Measurements from ENCODE around the gene COL4A5. TPM values are rescaled to one million over a fixed set of nuclear protein-coding genes. Genes with fewer than 3 reads are reported as not detected.

Gene COL4A5
- total and polyA plus RNA-seq, 2 of the 13 experiments (the other 11 are each of a cell fraction or from before 2014, with no cell fraction given), result 39.5 to 45.5 TPM

- TF ChIP-seq ZBTB4 (CRISPR knock-in tag; IDR thresholded peaks at IDR 0.05; ENCODE audit: borderline replicate concordance), result no peak
- peak; percentile 67 for TF ChIP-seq ZNF263 (CRISPR knock-in tag; IDR thresholded peaks at IDR 0.05)
- TF ChIP-seq ZC3H4 (CRISPR knock-in tag; IDR thresholded peaks at IDR 0.05; ENCODE audit: borderline replicate concordance), result no peak
- TF ChIP-seq CREM (IDR thresholded peaks at IDR 0.05), result 0 out of 2 replicates have a peak, but pooled peaks have one; percentile 36
- TF ChIP-seq CREM (CRISPR knock-in tag; IDR thresholded peaks at IDR 0.05), result no peak
- peak; percentile 23; the same call in 1 of the 2 replicates for TF ChIP-seq ZNF792 (CRISPR knock-in tag; IDR thresholded peaks at IDR 0.05)
- no peak for TF ChIP-seq EED (CRISPR knock-in tag; IDR thresholded peaks at IDR 0.05)
- TF ChIP-seq TAF1 (CRISPR knock-in tag; IDR thresholded peaks at IDR 0.05), result peak; percentile 35; the same call in 1 of the 2 replicates
- peak; percentile 48; the same call in 1 of the 2 replicates for TF ChIP-seq POLR2G (IDR thresholded peaks at IDR 0.05; ENCODE audit: low read depth, low read length)
- no peak for TF ChIP-seq SP1 (IDR thresholded peaks at IDR 0.05)
- no peak for TF ChIP-seq SP1 (CRISPR knock-in tag; IDR thresholded peaks at IDR 0.05)
- TF ChIP-seq KMT2B (CRISPR knock-in tag; IDR thresholded peaks at IDR 0.05), result peak; percentile 55; the same call in 1 of the 2 replicates
- TF ChIP-seq STAT5B (CRISPR knock-in tag; IDR thresholded peaks at IDR 0.05), result no peak
- TF ChIP-seq HES4 (CRISPR knock-in tag; IDR thresholded peaks at IDR 0.05; ENCODE audit: borderline replicate concordance), result no peak
- TF ChIP-seq ASH2L (IDR thresholded peaks at IDR 0.05; ENCODE audit: insufficient read length, low read depth, low read length), result peak; percentile 90
- peak; percentile 58 for TF ChIP-seq PATZ1 (CRISPR knock-in tag; IDR thresholded peaks at IDR 0.05)
- TF ChIP-seq ZNF513 (CRISPR knock-in tag; conservative IDR thresholded peaks at IDR 0.05), result no peak
- TF ChIP-seq ZMYM2 (CRISPR knock-in tag; IDR thresholded peaks at IDR 0.05), result no peak
- TF ChIP-seq ZNF552 (CRISPR knock-in tag; IDR thresholded peaks at IDR 0.05; ENCODE audit: borderline replicate concordance), result no peak
- peak; percentile 71 for TF ChIP-seq PHF21A (CRISPR knock-in tag; IDR thresholded peaks at IDR 0.05)
- TF ChIP-seq ZFY (CRISPR knock-in tag; IDR thresholded peaks at IDR 0.05), result no peak
- 0 out of 2 replicates have a peak, but pooled peaks have one; percentile 20 for TF ChIP-seq MAX (IDR thresholded peaks at IDR 0.05)
These were observed at the start of gene COL4A5 (continued) for GRCh38 chrX:108439426-108439942.

All from HepG2 (cell line).